Liver (tissue), 3 donors: ENCODE results near the gene JAG1.

ENCODE experiments used
- CTCF ChIP-seq: fragments of 150-350 bp; IDR thresholded peaks from 2 replicates; pipeline ENCODE4 v1.5.1; 2017; ENCODE audit warnings: improper control_type of control experiment, low read depth, low read length; ENCODE audit not compliant: missing input control
- FOXA1 ChIP-seq: IDR thresholded peaks from 2 replicates; pipeline ENCODE4 v1.6.1; 2016; ENCODE audit warnings: antibody characterized with exemption
- JUND ChIP-seq, 2 donors: IDR thresholded peaks; 2 replicates each; pipeline ENCODE4 v1.6.1; 2016; ENCODE audit warnings: antibody characterized with exemption in 2 of 2
- MAX ChIP-seq: IDR thresholded peaks from 2 replicates; pipeline ENCODE4 v1.6.1; 2016; ENCODE audit warnings: antibody characterized with exemption
- RAD21 ChIP-seq, 2 donors: IDR thresholded peaks; 2 replicates each; pipeline ENCODE4 v1.6.1; 2016; ENCODE audit warnings: antibody characterized with exemption in 2 of 2, mild to moderate bottlenecking in 2 of 2
- REST ChIP-seq: IDR thresholded peaks from 2 replicates; pipeline ENCODE4 v1.6.1; 2016; ENCODE audit warnings: antibody characterized with exemption, mild to moderate bottlenecking
- TAF1 ChIP-seq: conservative IDR thresholded peaks from 2 replicates; pipeline ENCODE4 v1.6.1; 2016; ENCODE audit warnings: antibody characterized with exemption, mild to moderate bottlenecking
- YY1 ChIP-seq: IDR thresholded peaks from 2 replicates; pipeline ENCODE4 v1.6.1; 2016; ENCODE audit warnings: antibody characterized with exemption, mild to moderate bottlenecking
- donor health status: healthy.
- donor health status: healthy.

- TF ChIP-seq CTCF = no peak
- no peak for TF ChIP-seq JUND (IDR thresholded peaks at IDR 0.05)
- TF ChIP-seq TAF1 = no peak
- TF ChIP-seq FOXA1 = no peak
- TF ChIP-seq RAD21 (IDR thresholded peaks at IDR 0.05) = no peak
- no peak for TF ChIP-seq MAX
- TF ChIP-seq YY1 = no peak
- TF ChIP-seq REST = no peak
These were observed 30.8 kb downstream of the JAG1 start for GRCh38 chr20:10642856-10643559.
